HG03135 (cell line): ENCODE measurements around the gene FMN2.

Experiments
- ATAC-seq: cut with Tn5 transposase; IDR thresholded peaks from one replicate; pipeline ENCODE4 v1.9.1; 2021; ENCODE audit warnings: mild to moderate bottlenecking, moderate library complexity; ENCODE audit not compliant: unreplicated experiment

Gene FMN2

GRCh38 chr1:240511789-240512188, 420.1 kb downstream of the FMN2 start:
- ATAC-seq: no peak

GRCh38 chr1:240515505-240515904, 423.8 kb downstream of the FMN2 start:
- ATAC-seq: no peak

- no peak for ATAC-seq
Observed at GRCh38 chr1:240516069-240516468, 424.4 kb downstream of the FMN2 start.

DNA sequence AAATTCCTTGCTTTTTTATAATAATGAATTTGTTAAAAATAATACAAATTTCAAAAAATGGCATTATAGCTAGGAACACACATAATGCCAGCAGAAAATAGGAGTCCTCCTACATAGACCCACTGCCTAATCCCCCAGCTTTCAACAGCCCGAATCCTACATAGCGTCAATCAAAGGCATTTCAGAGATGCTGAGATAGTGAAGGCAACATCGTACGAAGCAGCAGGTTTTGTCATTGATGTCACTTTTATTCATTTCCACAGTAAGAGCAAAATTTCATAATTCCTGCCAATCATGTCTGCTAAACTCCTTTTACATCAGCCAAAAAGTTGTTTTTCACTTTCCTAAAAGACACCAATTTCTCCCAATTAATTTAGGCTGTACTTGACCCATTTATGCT, 426.2 kb downstream of the FMN2 start:
- ATAC-seq: no peak

DNA sequence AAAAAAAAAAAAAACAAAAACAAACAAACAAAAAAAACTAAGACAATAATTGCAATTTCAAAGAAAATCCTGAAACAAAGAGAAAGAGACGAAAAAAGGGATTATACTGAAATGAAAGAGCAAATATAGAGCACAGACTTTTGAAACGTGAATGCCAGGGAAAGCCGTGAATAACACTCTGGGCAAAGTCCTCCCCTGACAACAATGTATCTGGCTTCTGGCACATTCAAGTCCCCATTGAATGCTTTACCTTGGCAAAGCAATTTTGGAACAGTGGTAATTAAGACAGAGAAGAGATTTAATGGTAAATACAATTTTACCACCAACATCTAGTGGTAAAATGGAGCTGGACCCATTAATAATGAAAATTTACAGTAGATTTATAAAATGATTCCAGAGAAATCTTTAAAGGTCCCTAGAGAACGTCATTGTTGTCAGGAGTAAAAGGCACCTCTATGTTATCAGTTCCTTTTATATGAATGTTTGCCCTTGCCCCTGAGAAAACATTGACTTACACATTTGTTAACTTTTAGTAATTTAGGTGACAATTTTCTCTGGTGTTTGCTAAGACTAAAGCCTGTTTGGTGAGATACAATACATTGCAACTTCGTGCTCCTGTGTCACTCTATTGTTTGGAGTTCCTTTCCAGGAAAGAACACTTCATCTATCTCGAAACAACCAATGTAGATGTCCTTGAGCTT, 430.6 kb downstream of the FMN2 start:
- no peak for ATAC-seq

GRCh38 chr1:240524356-240525069, 432.8 kb downstream of the FMN2 start:
- no peak for ATAC-seq
